ENCODE data around the gene KCNK4. TPM values are rescaled to one million over a fixed set of nuclear protein-coding genes. Genes with fewer than 3 reads are reported as not detected.

The KCNK4 gene
- polyA plus RNA-seq, 1 donor (not counting 4 experiments of a cell fraction or from before 2014, with no cell fraction given), result not detected

GRCh38 chr11:64298966-64299846 is 8.1 kb downstream of the KCNK4 start:
- Histone ChIP-seq H3K4me1 (ENCODE audit: control insufficient read depth, extremely low read depth, insufficient read depth, low read length) (peaks cover 22% of the 10 kb centered on the region), H2AFZ (ENCODE audit: control insufficient read depth, low read length) (no peak overlapping the region), H3K27ac (ENCODE audit: control insufficient read depth, insufficient read depth, low read length) (no peak overlapping the region), H3K4me2 (ENCODE audit: control insufficient read depth, extremely low read depth, insufficient read depth, low read depth, low read length) (peak overlapping the region; percentile 64), H3K9me3 (ENCODE audit: control insufficient read depth, low read depth, low read length) (no peaks in the 10 kb centered on the region), H3K79me2 (ENCODE audit: control insufficient read depth, insufficient read depth, low read length) (no peaks in the 10 kb centered on the region), H3K27me3 (ENCODE audit: control insufficient read depth, extremely low read depth, insufficient read depth, low read length) (peaks cover 42% of the 10 kb centered on the region), H4K20me1 (ENCODE audit: control insufficient read depth, extremely low read depth, insufficient read depth, low read length) (no peaks in the 10 kb centered on the region), H3K9ac (ENCODE audit: control insufficient read depth, extremely low read depth, insufficient read depth, low read length) (no peak overlapping the region), H3K4me3 (ENCODE audit: control insufficient read depth in 2 of 3, extremely low read depth in 1 of 3, insufficient read depth in 2 of 3, low read depth in 1 of 3, low read length in 3 of 3) (peak overlapping the region in 1 of 3 experiments; percentile 34), H3K9me1 (ENCODE audit: control insufficient read depth, extremely low read depth, insufficient read depth, low read length) (no peaks in the 10 kb centered on the region), H3K36me3 (ENCODE audit: control insufficient read depth in 2 of 2, extremely low read depth in 1 of 2, insufficient read depth in 2 of 2, low read length in 2 of 2) (no peaks in the 10 kb centered on the region)
- FAIRE-seq, result no peak
- dilution Hi-C loops (cut with MboI; ENCODE audit: extremely low pct_ligation_motif_present, low sequenced_read_pairs), result no loop called here
- peak; percentile 69 for TF ChIP-seq EZH2 (IDR thresholded peaks at IDR 0.05; ENCODE audit: low read length)
- no peak for TF ChIP-seq CTCF (optimal IDR thresholded peaks at IDR 0.05 in 1 of 3, IDR thresholded peaks at IDR 0.05 in 1 of 3, conservative IDR thresholded peaks at IDR 0.05 in 1 of 3; ENCODE audit: extremely low read depth in 1 of 3, insufficient read depth in 2 of 3, low read length in 3 of 3)
- no peak for DNase-seq (ENCODE audit: low read depth, low spot score)

GRCh38 chr11:64299847-64300648 is 8.9 kb downstream of the KCNK4 start, which contains the start of gene CATSPERZ:
Gene CATSPERZ (plus strand): TSS chr11:64300358. CDS start chr11:64300411, 53 bp downstream.
- no peak for DNase-seq (ENCODE audit: low read depth, low spot score)
- H3K36me3 ChIP-seq (ENCODE audit: control insufficient read depth in 2 of 2, extremely low read depth in 1 of 2, insufficient read depth in 2 of 2, low read length in 2 of 2), result no peaks in the 10 kb centered on the region
- dilution Hi-C loops (cut with MboI; ENCODE audit: extremely low pct_ligation_motif_present, low sequenced_read_pairs), result no loop called here
- peaks cover 26% of the 10 kb centered on the region for H3K4me1 ChIP-seq (ENCODE audit: control insufficient read depth, extremely low read depth, insufficient read depth, low read length)
- peak within 1 kb of the TSS; percentile 77 for H2AFZ ChIP-seq (ENCODE audit: control insufficient read depth, low read length)
- peak within 1 kb of the TSS; percentile 25 to 74 (median 54) for H3K4me3 ChIP-seq (ENCODE audit: control insufficient read depth in 2 of 3, extremely low read depth in 1 of 3, insufficient read depth in 2 of 3, low read depth in 1 of 3, low read length in 3 of 3)
- H3K27me3 ChIP-seq (ENCODE audit: control insufficient read depth, extremely low read depth, insufficient read depth, low read length), result peaks cover 42% of the 10 kb centered on the region
- H4K20me1 ChIP-seq (ENCODE audit: control insufficient read depth, extremely low read depth, insufficient read depth, low read length), result no peaks in the 10 kb centered on the region
- TF ChIP-seq EZH2 (IDR thresholded peaks at IDR 0.05; ENCODE audit: low read length) (peak; percentile 80), CTCF (optimal IDR thresholded peaks at IDR 0.05 in 1 of 3, IDR thresholded peaks at IDR 0.05 in 1 of 3, conservative IDR thresholded peaks at IDR 0.05 in 1 of 3; ENCODE audit: extremely low read depth in 1 of 3, insufficient read depth in 2 of 3, low read length in 3 of 3) (no peak)
- H3K9me3 ChIP-seq (ENCODE audit: control insufficient read depth, low read depth, low read length), result no peaks in the 10 kb centered on the region
- H3K9me1 ChIP-seq (ENCODE audit: control insufficient read depth, extremely low read depth, insufficient read depth, low read length), result no peaks in the 10 kb centered on the region
- H3K79me2 ChIP-seq (ENCODE audit: control insufficient read depth, insufficient read depth, low read length), result no peaks in the 10 kb centered on the region
- H3K27ac ChIP-seq (ENCODE audit: control insufficient read depth, insufficient read depth, low read length), result no peak within 1 kb of the TSS
- no peak within 1 kb of the TSS for H3K9ac ChIP-seq (ENCODE audit: control insufficient read depth, extremely low read depth, insufficient read depth, low read length)
- no peak for FAIRE-seq
- peak within 1 kb of the TSS; percentile 93 for H3K4me2 ChIP-seq (ENCODE audit: control insufficient read depth, extremely low read depth, insufficient read depth, low read depth, low read length)
